ENCODE measurements around the gene ARHGEF38.

ARHGEF38 gene

GRCh38 chr4:105551965-105552746, at the start of gene ARHGEF38:
Gene ARHGEF38 (plus strand): TSS chr4:105552620. CDS start chr4:105552766, 146 bp downstream.
- H3K4me3 ChIP-seq (ENCODE audit: low read length), result no peak within 1 kb of the TSS
- no peak for TF ChIP-seq CTCF (IDR thresholded peaks at IDR 0.05; ENCODE audit: insufficient read depth, low read depth, low read length, missing control alignments)
- peak; percentile 79 for DNase-seq (ENCODE audit: low read depth)

GRCh38 chr4:105503484-105503883, 48.9 kb upstream of the ARHGEF38 start:
- no peak for TF ChIP-seq CTCF (IDR thresholded peaks at IDR 0.05; ENCODE audit: insufficient read depth, low read depth, low read length, missing control alignments)
- no peak overlapping the region for H3K4me3 ChIP-seq (ENCODE audit: low read length)
- DNase-seq (ENCODE audit: low read depth), result no peak

GRCh38 chr4:105504744-105505143, 47.7 kb upstream of the ARHGEF38 start:
- no peak for DNase-seq (ENCODE audit: low read depth)
- no peak for TF ChIP-seq CTCF (IDR thresholded peaks at IDR 0.05; ENCODE audit: insufficient read depth, low read depth, low read length, missing control alignments)
- no peak overlapping the region for H3K4me3 ChIP-seq (ENCODE audit: low read length)

- no peak for TF ChIP-seq CTCF (IDR thresholded peaks at IDR 0.05; ENCODE audit: insufficient read depth, low read depth, low read length, missing control alignments)
- no peak overlapping the region for H3K4me3 ChIP-seq (ENCODE audit: low read length)
- DNase-seq (ENCODE audit: low read depth), result no peak
These were observed 43.1 kb upstream of the ARHGEF38 start for GRCh38 chr4:105509291-105509690.

- TF ChIP-seq CTCF (IDR thresholded peaks at IDR 0.05; ENCODE audit: insufficient read depth, low read depth, low read length, missing control alignments), result no peak
- DNase-seq (ENCODE audit: low read depth), result no peak
- H3K4me3 ChIP-seq (ENCODE audit: low read length), result no peak overlapping the region
These were observed 42.7 kb upstream of the ARHGEF38 start for GRCh38 chr4:105509714-105510113.

GRCh38 chr4:105510245-105510644, 42.2 kb upstream of the ARHGEF38 start:
- DNase-seq (ENCODE audit: low read depth), result peak; percentile 12
- no peak overlapping the region for H3K4me3 ChIP-seq (ENCODE audit: low read length)
- no peak for TF ChIP-seq CTCF (IDR thresholded peaks at IDR 0.05; ENCODE audit: insufficient read depth, low read depth, low read length, missing control alignments)

Data from epithelial cell of esophagus (primary cell).